Uterus (tissue), 2 donors: ENCODE data around the gene PHC3.

Experiments
- CTCF ChIP-seq, 4 experiments: fragments of 200-600 bp in 2 of 4; fragments of 450-650 bp in 2 of 4; sonication (generic) in 2 of 4; IDR thresholded peaks; one replicate each; pipeline ENCODE4 v1.5.1; 2016 to 2019; ENCODE audit warnings: antibody characterized with exemption in 4 of 4, mild to moderate bottlenecking in 2 of 4, moderate library complexity in 1 of 4
- POLR2A ChIP-seq, 2 donors: fragments of 450-650 bp; IDR thresholded peaks; one replicate each; pipeline ENCODE4 v1.6.1; 2016; ENCODE audit warnings: antibody characterized with exemption in 2 of 2, mild to moderate bottlenecking in 1 of 2, moderate library complexity in 1 of 2

- TF ChIP-seq CTCF (IDR thresholded peaks at IDR 0.05) (no peak), POLR2A (IDR thresholded peaks at IDR 0.05) (no peak)
Measured at GRCh38 chr3:170062068-170062467, 119.5 kb downstream of the PHC3 start.
